Ascending aorta (tissue), 2 donors: Measurements from ENCODE around the gene PPP2R1A. TPM values are rescaled to one million over a fixed set of nuclear protein-coding genes. Genes with fewer than 3 reads are reported as not detected.

Source experiments
- DNase-seq, 2 donors: peaks; one replicate each; pipeline ENCODE4 v3.0.0-alpha.2; 2019; ENCODE audit warnings: low spot score in 2 of 2
- H3K27ac ChIP-seq, 2 donors: fragments of 200-600 bp; sonication (generic); one replicate each; pipeline ENCODE4 v1.5.1; 2016 to 2017; ENCODE audit warnings: mild to moderate bottlenecking in 1 of 2
- H3K27me3 ChIP-seq: fragments of 200-600 bp; sonication (generic); one replicate; pipeline ENCODE4 v1.5.1; 2017
- H3K36me3 ChIP-seq, 2 donors: fragments of 200-600 bp; sonication (generic); one replicate each; pipeline ENCODE4 v1.5.1; 2016
- H3K4me1 ChIP-seq, 2 donors: fragments of 200-600 bp; sonication (generic); one replicate each; pipeline ENCODE4 v1.5.1; 2016 to 2017; ENCODE audit warnings: mild to moderate bottlenecking in 1 of 2
- H3K4me3 ChIP-seq, 2 donors: fragments of 200-600 bp; sonication (generic); one replicate each; pipeline ENCODE4 v1.5.1; 2016 to 2017; ENCODE audit warnings: mild to moderate bottlenecking in 1 of 2
- H3K9me3 ChIP-seq, 2 donors: fragments of 200-600 bp; sonication (generic); one replicate each; pipeline ENCODE4 v1.5.1; 2016
- intact Hi-C: fragments of 100-400 bp; cut with DNase I; formaldehyde crosslinking; loops from one replicate; pipeline ENCODE4 v1.15.1; 2023
- total RNA-seq: library from RNA; depleted of rRNA; stranded (reverse); fragments of >200 nt; gene quantifications from one replicate; pipeline ENCODE4 v1.1.0, GENCODE V29; 2016
- TF ChIP-seq, protein P1 (sequence below), 3 experiments: fragments of 200-600 bp in 2 of 3; fragments of 450-650 bp in 1 of 3; sonication (generic) in 2 of 3; IDR thresholded peaks; one replicate each; pipeline ENCODE4 v1.5.1; 2016 to 2019; ENCODE audit warnings: antibody characterized with exemption in 3 of 3, mild to moderate bottlenecking in 1 of 3, moderate library complexity in 1 of 3

Gene PPP2R1A
- total RNA-seq, 1 donor from 2014 or later, result 215 TPM

DNA sequence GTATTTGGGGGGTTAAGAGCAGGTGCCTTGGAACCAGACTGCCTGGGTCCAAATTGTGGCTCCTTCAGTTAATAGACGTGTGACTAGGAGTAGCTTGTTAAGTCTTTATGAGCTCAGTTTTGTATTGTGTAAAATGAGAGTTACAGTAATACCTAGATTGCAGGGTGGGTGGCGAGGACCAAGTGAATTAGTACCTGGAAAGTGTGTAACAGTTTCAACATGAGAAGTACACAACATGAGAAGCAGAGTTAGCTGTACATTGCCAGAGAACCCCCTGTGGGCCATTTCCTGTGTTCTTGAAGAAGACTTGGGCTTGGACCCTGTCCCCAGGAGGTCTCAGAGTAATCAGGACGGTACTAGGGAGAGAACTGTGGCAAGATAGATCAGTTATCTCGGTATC is 36.8 kb downstream of the PPP2R1A start:
- TF ChIP-seq, protein P1, sequence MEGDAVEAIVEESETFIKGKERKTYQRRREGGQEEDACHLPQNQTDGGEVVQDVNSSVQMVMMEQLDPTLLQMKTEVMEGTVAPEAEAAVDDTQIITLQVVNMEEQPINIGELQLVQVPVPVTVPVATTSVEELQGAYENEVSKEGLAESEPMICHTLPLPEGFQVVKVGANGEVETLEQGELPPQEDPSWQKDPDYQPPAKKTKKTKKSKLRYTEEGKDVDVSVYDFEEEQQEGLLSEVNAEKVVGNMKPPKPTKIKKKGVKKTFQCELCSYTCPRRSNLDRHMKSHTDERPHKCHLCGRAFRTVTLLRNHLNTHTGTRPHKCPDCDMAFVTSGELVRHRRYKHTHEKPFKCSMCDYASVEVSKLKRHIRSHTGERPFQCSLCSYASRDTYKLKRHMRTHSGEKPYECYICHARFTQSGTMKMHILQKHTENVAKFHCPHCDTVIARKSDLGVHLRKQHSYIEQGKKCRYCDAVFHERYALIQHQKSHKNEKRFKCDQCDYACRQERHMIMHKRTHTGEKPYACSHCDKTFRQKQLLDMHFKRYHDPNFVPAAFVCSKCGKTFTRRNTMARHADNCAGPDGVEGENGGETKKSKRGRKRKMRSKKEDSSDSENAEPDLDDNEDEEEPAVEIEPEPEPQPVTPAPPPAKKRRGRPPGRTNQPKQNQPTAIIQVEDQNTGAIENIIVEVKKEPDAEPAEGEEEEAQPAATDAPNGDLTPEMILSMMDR (IDR thresholded peaks at IDR 0.05), result no peak
- no peaks in the 10 kb centered on the region for H3K9me3 ChIP-seq
- intact Hi-C loops, result no loop called here
- no peaks in the 10 kb centered on the region for H3K27me3 ChIP-seq
- peaks cover 62 to 67% of the 10 kb centered on the region in 2 donors for H3K36me3 ChIP-seq
- H3K4me1 ChIP-seq, result no peaks in the 10 kb centered on the region
- H3K27ac ChIP-seq, result no peak overlapping the region
- DNase-seq, result no peak
- H3K4me3 ChIP-seq, result no peak overlapping the region

DNA sequence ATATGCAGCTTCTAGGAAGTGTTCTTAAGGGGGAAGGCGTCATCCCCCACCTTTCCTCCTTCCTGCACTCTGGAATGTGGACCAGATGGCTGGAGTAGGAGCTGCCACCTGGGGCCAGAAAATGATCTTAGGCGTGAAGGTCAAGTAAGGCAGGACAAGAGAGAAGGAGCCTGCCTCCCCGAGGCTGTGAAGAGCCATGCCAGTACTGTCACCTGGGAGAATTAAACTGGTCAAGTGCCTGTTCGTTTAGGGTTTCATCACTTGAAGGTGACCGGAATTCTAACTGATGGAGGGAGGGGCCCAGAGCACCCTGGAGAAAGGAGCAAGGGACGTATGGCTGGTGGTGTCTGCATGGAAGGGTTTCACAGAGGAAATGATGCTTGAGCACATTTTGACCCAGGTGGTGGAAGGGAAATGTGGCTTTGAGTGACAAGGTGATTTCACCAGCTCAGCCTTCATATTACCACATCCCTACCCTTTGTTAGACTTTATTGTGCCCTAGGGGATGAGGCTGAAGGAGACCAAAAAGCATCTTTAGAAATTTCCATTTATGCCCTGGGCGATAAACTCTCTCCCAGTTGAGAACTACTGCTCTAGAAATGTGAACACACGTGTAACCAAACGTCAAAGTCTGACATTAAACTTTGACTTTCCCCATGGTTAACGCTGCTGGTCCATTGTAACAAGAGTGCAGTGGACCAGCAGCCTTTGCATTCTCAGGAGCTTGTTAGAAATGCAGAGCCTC is 37.5 kb downstream of the PPP2R1A start:
- peaks cover 55 to 60% of the 10 kb centered on the region in 2 donors for H3K36me3 ChIP-seq
- no peaks in the 10 kb centered on the region for H3K9me3 ChIP-seq
- no peak overlapping the region for H3K4me3 ChIP-seq
- no peaks in the 10 kb centered on the region for H3K27me3 ChIP-seq
- DNase-seq, result peak in 1 of 2 donors; percentile 53
- TF ChIP-seq, protein P1 (IDR thresholded peaks at IDR 0.05), result no peak
- H3K4me1 ChIP-seq, result no peaks in the 10 kb centered on the region
- intact Hi-C loops, result no loop called here
- H3K27ac ChIP-seq, result no peak overlapping the region

GRCh38 chr19:52227980-52228379 is 38.1 kb downstream of the PPP2R1A start:
- H3K27ac ChIP-seq, result no peak overlapping the region
- H3K4me1 ChIP-seq, result no peaks in the 10 kb centered on the region
- TF ChIP-seq, protein P1 (IDR thresholded peaks at IDR 0.05), result no peak
- no peaks in the 10 kb centered on the region for H3K9me3 ChIP-seq
- DNase-seq, result peak in 1 of 2 donors; percentile 30
- intact Hi-C loops, result no loop called here
- H3K27me3 ChIP-seq, result no peaks in the 10 kb centered on the region
- H3K4me3 ChIP-seq, result no peak overlapping the region
- peaks cover 49 to 54% of the 10 kb centered on the region in 2 donors for H3K36me3 ChIP-seq

DNA sequence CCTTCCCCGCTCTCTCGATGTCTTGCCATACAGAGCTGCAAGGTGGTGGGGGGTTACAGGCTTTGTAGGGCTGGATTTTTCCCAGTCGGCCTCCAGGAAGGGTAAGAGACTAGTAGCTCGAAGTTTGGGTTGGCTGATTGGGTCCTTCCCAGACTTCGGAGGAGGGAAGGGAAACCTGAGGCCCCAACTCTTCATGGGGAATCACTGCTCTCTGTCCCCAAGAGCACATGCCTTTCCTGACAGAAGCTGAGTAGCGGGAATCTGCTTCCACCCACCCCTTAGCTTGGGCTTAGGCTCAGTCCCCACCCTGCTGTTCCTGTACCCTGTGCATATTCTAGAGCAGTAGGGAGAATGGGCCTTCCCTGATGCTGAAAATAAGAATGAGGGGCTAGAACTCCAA is 39.7 kb downstream of the PPP2R1A start:
- no peaks in the 10 kb centered on the region for H3K27me3 ChIP-seq
- no peak overlapping the region for H3K27ac ChIP-seq
- TF ChIP-seq, protein P1 (IDR thresholded peaks at IDR 0.05), result no peak
- peaks cover 35 to 38% of the 10 kb centered on the region in 2 donors for H3K36me3 ChIP-seq
- no peaks in the 10 kb centered on the region for H3K9me3 ChIP-seq
- peak in 1 of 2 donors; percentile 42 for DNase-seq
- no peak overlapping the region for H3K4me3 ChIP-seq
- intact Hi-C loops, result no loop called here
- no peaks in the 10 kb centered on the region for H3K4me1 ChIP-seq

DNA sequence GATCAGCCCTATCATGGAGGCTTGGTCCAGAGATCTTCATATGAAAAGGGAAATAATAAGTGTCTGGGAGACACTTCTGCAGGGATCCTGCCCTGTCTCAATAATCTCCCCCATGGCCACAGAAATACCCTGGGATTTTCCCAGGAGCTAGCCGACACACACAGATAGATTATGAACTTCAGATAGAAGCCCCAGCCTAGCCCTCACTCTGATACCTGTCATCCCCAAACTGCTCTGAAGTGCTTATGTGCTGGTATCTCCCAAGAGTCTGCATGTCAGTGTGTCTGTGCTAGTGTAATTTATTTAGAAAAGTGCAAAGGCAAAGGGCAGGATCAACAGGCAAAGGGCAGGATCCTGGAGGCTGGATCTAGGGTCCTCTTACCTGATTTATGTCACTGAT is 40.8 kb downstream of the PPP2R1A start:
- no peaks in the 10 kb centered on the region for H3K9me3 ChIP-seq
- H3K27me3 ChIP-seq, result no peaks in the 10 kb centered on the region
- peaks cover 26 to 27% of the 10 kb centered on the region in 2 donors for H3K36me3 ChIP-seq
- no peaks in the 10 kb centered on the region for H3K4me1 ChIP-seq
- H3K4me3 ChIP-seq, result no peak overlapping the region
- DNase-seq, result no peak
- intact Hi-C loops, result no loop called here
- H3K27ac ChIP-seq, result no peak overlapping the region
- TF ChIP-seq, protein P1 (IDR thresholded peaks at IDR 0.05), result no peak
